T-helper 17 cell (primary cell): ENCODE results near the gene CACNA1B. TPM values are rescaled to one million over a fixed set of nuclear protein-coding genes. Genes with fewer than 3 reads are reported as not detected.
"Not testable (repeated sequence)": the region's sequence is repeated elsewhere in the genome, so short reads cannot be mapped to it uniquely, and the experiment has no call there.

Experiments used
- ATAC-seq: fragments of 150-1000 bp; cut with Tn5 transposase; 2 replicates; pipeline ENCODE4 v1.10.0; 2021; ENCODE audit warnings: mild to moderate bottlenecking, moderate library complexity
- DNase-seq, 3 donors: peaks; one replicate each; pipeline versions ENCODE4 v3.0.0 to v3.0.0-alpha.2; 2020 to 2021
- H3K9me3 ChIP-seq: one replicate; pipeline ENCODE4 v1.7.0; 2013; ENCODE audit warnings: low read length, mild to moderate bottlenecking; ENCODE audit not compliant: control insufficient read depth, poor library complexity, severe bottlenecking
- H3K27ac Mint-ChIP-seq: one replicate; pipeline ENCODE4 v1.8.0; 2022; ENCODE audit warnings: mild to moderate bottlenecking, moderate library complexity, mixed read lengths
- H3K27me3 Mint-ChIP-seq: one replicate; pipeline ENCODE4 v1.8.0; 2022; ENCODE audit warnings: mixed read lengths
- H3K36me3 Mint-ChIP-seq: one replicate; pipeline ENCODE4 v1.8.0; 2022; ENCODE audit warnings: low read depth, mixed read lengths
- H3K4me1 Mint-ChIP-seq: one replicate; pipeline ENCODE4 v1.8.0; 2022; ENCODE audit warnings: mild to moderate bottlenecking, mixed read lengths
- H3K4me3 Mint-ChIP-seq: one replicate; pipeline ENCODE4 v1.8.0; 2022; ENCODE audit warnings: mild to moderate bottlenecking, moderate library complexity, mixed read lengths
- total RNA-seq, 4 donors: library from RNA in 2 of 4; stranded (reverse) in 2 of 4; gene quantifications; one replicate each; pipeline ENCODE4 v1.2.3 and lab custom pipeline; 2022 to 2026

CACNA1B gene
- total RNA-seq, 2 donors from 2014 or later: 0.22 TPM; not detected in 1

- Mint-ChIP-seq H3K4me3 (no peak overlapping the region), H3K27ac (peak overlapping the region; percentile 72), H3K36me3 (no peaks in the 10 kb centered on the region), H3K4me1 (no peaks in the 10 kb centered on the region), H3K27me3 (peaks cover 6% of the 10 kb centered on the region)
- ATAC-seq (no peak), DNase-seq (no peak)
- no peaks in the 10 kb centered on the region for H3K9me3 ChIP-seq
Measured at GRCh38 chr9:138123086-138123485, 245.5 kb downstream of the CACNA1B start.

DNA sequence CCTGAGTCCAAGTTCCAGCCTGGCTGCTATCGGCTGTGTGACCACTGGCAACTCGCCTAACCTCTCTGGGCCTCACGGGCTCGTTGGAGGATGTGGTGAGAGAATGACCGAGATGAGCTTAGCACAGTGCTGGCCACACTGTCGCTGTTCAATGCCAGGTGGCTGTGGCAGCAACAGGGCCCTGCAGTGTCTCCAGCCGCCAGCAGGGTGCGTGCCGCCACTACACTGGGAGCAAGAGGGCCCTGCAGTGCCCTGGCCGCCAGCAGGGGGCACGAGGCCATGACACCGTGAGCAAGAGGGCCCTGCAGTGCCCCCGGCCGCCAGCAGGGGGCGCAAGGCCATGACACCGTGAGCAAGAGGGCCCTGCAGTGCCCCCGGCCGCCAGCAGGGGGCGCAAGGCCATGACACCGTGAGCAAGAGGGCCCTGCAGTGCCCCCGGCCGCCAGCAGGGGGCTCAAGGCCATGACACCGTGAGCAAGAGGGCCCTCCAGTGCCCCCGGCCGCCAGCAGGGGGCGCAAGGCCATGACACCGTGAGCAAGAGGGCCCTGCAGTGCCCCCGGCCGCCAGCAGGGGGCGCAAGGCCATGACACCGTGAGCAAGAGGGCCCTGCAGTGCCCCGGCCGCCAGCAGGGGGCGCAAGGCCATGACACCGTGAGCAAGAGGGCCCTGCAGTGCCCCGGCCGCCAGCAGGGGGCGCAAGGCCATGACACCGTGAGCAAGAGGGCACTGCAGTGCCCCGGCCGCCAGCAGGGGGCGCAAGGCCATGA, 248.7 kb downstream of the CACNA1B start:
- H3K4me3 Mint-ChIP-seq, H3K9me3 ChIP-seq, H3K4me1 Mint-ChIP-seq, H3K27me3 Mint-ChIP-seq, H3K36me3 Mint-ChIP-seq, ATAC-seq: not testable (repeated sequence)
- peak overlapping the region; percentile 63 for H3K27ac Mint-ChIP-seq
- peak in 1 of 3 donors; percentile 26 for DNase-seq

DNA sequence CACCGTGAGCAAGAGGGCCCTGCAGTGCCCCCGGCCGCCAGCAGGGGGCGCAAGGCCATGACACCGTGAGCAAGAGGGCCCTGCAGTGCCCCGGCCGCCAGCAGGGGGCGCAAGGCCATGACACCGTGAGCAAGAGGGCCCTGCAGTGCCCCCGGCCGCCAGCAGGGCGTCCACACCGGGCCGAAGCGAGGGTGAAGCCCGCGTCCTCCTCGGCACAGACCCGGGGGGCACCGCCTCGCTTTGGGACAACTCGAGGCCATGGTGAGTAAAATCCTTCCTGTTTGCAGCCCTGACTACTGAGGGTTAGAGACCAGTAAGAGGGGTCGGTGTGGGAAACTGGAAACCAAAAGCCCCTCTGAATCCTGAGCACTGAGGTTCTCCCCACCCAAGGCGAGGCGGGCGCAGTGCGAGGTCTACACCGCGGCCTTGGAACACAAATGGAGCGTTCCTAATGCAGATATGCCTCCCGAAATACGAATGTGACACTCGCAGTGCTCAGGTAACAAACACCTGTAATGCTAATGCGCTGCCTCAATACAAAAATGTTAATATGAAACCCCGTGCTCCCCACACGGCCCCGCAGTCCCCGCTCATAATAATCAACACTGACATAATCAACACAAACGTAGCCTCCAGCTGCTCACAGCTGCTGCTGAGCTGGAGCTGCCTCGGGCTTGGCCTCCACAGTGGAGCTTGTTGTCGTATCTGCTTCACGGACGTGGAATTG, 249.4 kb downstream of the CACNA1B start:
- not testable (repeated sequence) for H3K36me3 Mint-ChIP-seq, H3K27me3 Mint-ChIP-seq, H3K9me3 ChIP-seq, H3K4me1 Mint-ChIP-seq, DNase-seq
- H3K4me3 Mint-ChIP-seq: peak overlapping the region; percentile 41
- ATAC-seq: peak; percentile 53
- H3K27ac Mint-ChIP-seq: peak overlapping the region; percentile 86

GRCh38 chr9:138128027-138128426, 250.4 kb downstream of the CACNA1B start:
- not testable (repeated sequence) for ATAC-seq, H3K4me3 Mint-ChIP-seq, H3K9me3 ChIP-seq

DNA sequence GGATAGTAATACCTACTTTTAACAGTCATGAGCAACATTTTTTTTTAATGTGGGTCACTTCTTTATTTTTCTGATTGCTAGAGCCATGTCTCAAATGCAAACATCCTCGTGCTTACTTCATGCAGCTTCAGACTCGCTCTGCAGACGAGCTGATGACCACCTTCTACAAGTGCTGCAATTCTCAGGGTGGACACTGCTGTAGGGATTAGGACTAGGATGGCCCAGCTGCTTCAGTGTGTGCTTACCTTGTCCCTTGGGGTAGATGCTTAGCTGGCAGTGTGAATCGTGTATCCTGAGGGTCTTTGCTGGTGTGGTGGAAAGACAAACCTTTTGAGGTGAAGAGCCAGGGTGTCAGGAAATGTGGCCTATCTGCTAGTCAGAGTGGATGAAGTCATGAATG, 251.7 kb downstream of the CACNA1B start:
- H3K36me3 Mint-ChIP-seq, H3K4me3 Mint-ChIP-seq: not testable (repeated sequence)

More at GRCh38 chr9:138128027-138128426, 250.4 kb downstream of the CACNA1B start:
- DNase-seq, H3K27me3 Mint-ChIP-seq, H3K36me3 Mint-ChIP-seq, H3K4me1 Mint-ChIP-seq: not testable (repeated sequence)
- peak overlapping the region; percentile 86 for H3K27ac Mint-ChIP-seq

GRCh38 chr9:138132946-138133705, 255.5 kb downstream of the CACNA1B start:
- H3K36me3 Mint-ChIP-seq, ATAC-seq, H3K9me3 ChIP-seq, DNase-seq, H3K4me3 Mint-ChIP-seq, H3K27ac Mint-ChIP-seq, H3K4me1 Mint-ChIP-seq, H3K27me3 Mint-ChIP-seq: not testable (repeated sequence)

More for the DNA sequence above, 251.7 kb downstream of the CACNA1B start:
- H3K27ac Mint-ChIP-seq, DNase-seq, H3K4me1 Mint-ChIP-seq, H3K27me3 Mint-ChIP-seq, H3K9me3 ChIP-seq: not testable (repeated sequence)
- peak; percentile 21 for ATAC-seq

- not testable (repeated sequence) for ATAC-seq, H3K27ac Mint-ChIP-seq, H3K27me3 Mint-ChIP-seq, H3K9me3 ChIP-seq, DNase-seq, H3K4me1 Mint-ChIP-seq, H3K4me3 Mint-ChIP-seq, H3K36me3 Mint-ChIP-seq
Measured at GRCh38 chr9:138134581-138134980, 257.0 kb downstream of the CACNA1B start.

- peaks cover 13% of the 10 kb centered on the region for H3K27me3 Mint-ChIP-seq
- H3K4me3 Mint-ChIP-seq, ATAC-seq, H3K27ac Mint-ChIP-seq, H3K4me1 Mint-ChIP-seq, DNase-seq, H3K36me3 Mint-ChIP-seq, H3K9me3 ChIP-seq: not testable (repeated sequence)
Measured at GRCh38 chr9:138139096-138139495, 261.5 kb downstream of the CACNA1B start.

GRCh38 chr9:138140980-138141379, 263.4 kb downstream of the CACNA1B start:
- not testable (repeated sequence) for ATAC-seq, H3K27ac Mint-ChIP-seq, H3K36me3 Mint-ChIP-seq, H3K4me3 Mint-ChIP-seq, H3K9me3 ChIP-seq, DNase-seq, H3K4me1 Mint-ChIP-seq
- peaks cover 13% of the 10 kb centered on the region for H3K27me3 Mint-ChIP-seq

- H3K36me3 Mint-ChIP-seq, H3K4me1 Mint-ChIP-seq, ATAC-seq, DNase-seq, H3K4me3 Mint-ChIP-seq, H3K27ac Mint-ChIP-seq, H3K9me3 ChIP-seq: not testable (repeated sequence)
- peaks cover 13% of the 10 kb centered on the region for H3K27me3 Mint-ChIP-seq
Measured at GRCh38 chr9:138142528-138143244, 265.1 kb downstream of the CACNA1B start.

DNA sequence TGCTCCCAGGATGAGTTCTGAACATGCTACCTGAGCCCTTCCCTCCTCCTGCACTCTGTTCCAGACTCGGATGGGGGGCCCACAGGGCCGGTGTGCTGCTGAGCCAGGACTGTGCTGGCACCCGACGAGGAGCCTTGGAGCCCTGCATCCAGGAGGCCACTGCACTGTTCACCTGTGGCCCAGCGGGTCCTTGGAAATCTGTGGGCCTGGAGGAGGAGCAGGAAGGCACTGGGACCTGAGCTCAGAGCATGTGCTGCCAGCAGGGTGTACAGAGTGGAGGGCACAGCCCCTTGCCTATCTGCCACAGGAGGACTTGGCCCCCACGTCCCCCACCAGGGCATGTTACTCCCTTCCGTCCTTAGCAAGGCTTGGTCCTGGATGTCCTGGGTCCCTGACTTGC, 265.9 kb downstream of the CACNA1B start:
- not testable (repeated sequence) for H3K9me3 ChIP-seq, H3K36me3 Mint-ChIP-seq, ATAC-seq, H3K27ac Mint-ChIP-seq, DNase-seq, H3K4me1 Mint-ChIP-seq, H3K4me3 Mint-ChIP-seq
- H3K27me3 Mint-ChIP-seq: peaks cover 13% of the 10 kb centered on the region

DNA sequence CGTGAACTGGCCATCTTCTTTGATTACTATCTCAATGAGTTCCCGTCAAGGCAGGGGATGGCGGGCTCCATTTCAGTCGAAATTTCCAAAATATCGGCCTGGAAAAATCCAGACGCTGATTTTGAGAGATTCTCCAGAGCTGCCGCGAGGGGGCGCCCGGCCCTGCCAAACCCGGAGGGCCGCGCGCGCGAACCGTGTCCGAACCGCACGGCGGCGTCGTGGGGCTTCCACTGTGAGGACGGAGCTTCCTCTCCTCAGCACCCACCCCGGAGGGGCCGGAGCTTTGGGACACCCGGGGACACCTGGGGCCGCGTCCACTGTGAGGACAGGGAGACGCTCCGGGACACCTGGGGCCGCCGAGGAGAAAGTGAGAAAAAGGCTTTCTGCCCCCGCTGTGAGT, 270.0 kb downstream of the CACNA1B start:
- not testable (repeated sequence) for H3K36me3 Mint-ChIP-seq, ATAC-seq, DNase-seq, H3K4me1 Mint-ChIP-seq, H3K4me3 Mint-ChIP-seq, H3K9me3 ChIP-seq, H3K27me3 Mint-ChIP-seq, H3K27ac Mint-ChIP-seq
